K562 (cell line): Measurements from ENCODE around the gene CLSTN1. TPM values are rescaled to one million over a fixed set of nuclear protein-coding genes. Genes with fewer than 3 reads are reported as not detected.

Experiments
- CAMTA2 ChIP-seq: fragments of 250-450 bp; sonication (Bioruptor Pico); conservative IDR thresholded peaks from 2 replicates; pipeline ENCODE4 v1.5.1; 2022
- CEBPZ ChIP-seq: fragments of 150-350 bp; IDR thresholded peaks from 2 replicates; pipeline ENCODE4 v1.6.1; 2014; ENCODE audit warnings: low read depth, mild to moderate bottlenecking, low read length, borderline replicate concordance
- DDX20 ChIP-seq: fragments of 450-650 bp; IDR thresholded peaks from 2 replicates; pipeline ENCODE4 v1.6.1; 2016; ENCODE audit warnings: missing genetic modification characterization, low read depth, mild to moderate bottlenecking, missing compliant biosample characterization, moderate library complexity
- EHMT2 ChIP-seq: fragments of 450-650 bp; IDR thresholded peaks from 2 replicates; pipeline ENCODE4 v1.6.1; 2018; ENCODE audit warnings: antibody characterized with exemption
- FOXA3 ChIP-seq, 2 experiments: fragments of 450-650 bp in 1 of 2; sonication (generic) in 1 of 2; formaldehyde crosslinking; IDR thresholded peaks in 1 of 2; conservative IDR thresholded peaks in 1 of 2; 2 replicates each; pipeline versions ENCODE4 v1.4.0 to v1.8.0; 2020 to 2022; ENCODE audit warnings: mild to moderate bottlenecking in 2 of 2, missing genetic modification reagents in 1 of 2
- POLR2AphosphoS2 ChIP-seq: IDR thresholded peaks from 2 replicates; pipeline ENCODE4 v1.6.1; 2012; ENCODE audit warnings: low read length, improper control_type of control experiment
- SIN3A ChIP-seq, 2 experiments: fragments of 150-350 bp in 1 of 2; IDR thresholded peaks; 2 replicates each; pipeline ENCODE4 v1.6.1; 2011 to 2016; ENCODE audit warnings: borderline replicate concordance in 2 of 2, low read depth in 2 of 2, low read length in 2 of 2, mild to moderate bottlenecking in 2 of 2, moderate library complexity in 2 of 2; ENCODE audit not compliant: control insufficient read depth in 1 of 2
- TAF15 ChIP-seq: fragments of 200-400 bp; formaldehyde crosslinking; IDR thresholded peaks from 2 replicates; pipeline ENCODE4 v1.6.1; 2017; ENCODE audit warnings: mild to moderate bottlenecking, low read depth, low read length, moderate library complexity
- ZNF3 ChIP-seq: fragments of 250-450 bp; sonication (Bioruptor Pico); IDR thresholded peaks from 2 replicates; pipeline ENCODE4 v1.5.0; 2021; ENCODE audit warnings: mild to moderate bottlenecking, moderate library complexity
- polyA plus RNA-seq, 8 experiments: library from polyadenylated mRNA; depleted of rRNA in 4 of 8; stranded (reverse) in 5 of 8; unstranded in 3 of 8; fragments of >200 nt; fragmentation: Nextera tagmentation in 2 of 8; fragmentation: Illumina TruSeq in 1 of 8; extraction: Ambion mirVana in 2 of 8; extraction: Trizol in 1 of 8; gene quantifications; 2 replicates each; pipeline versions ENCODE4 v1.2.1 to v1.2.3, GENCODE V29; 2011 to 2014; ENCODE audit warnings: inconsistent platforms in 1 of 8, missing spikeins in 1 of 8
- total RNA-seq, 7 experiments: library from RNA; depleted of rRNA in 6 of 7; stranded (reverse); fragments of >200 nt in 6 of 7; fragmentation: Illumina TruSeq in 2 of 7; extraction: Trizol in 2 of 7; gene quantifications; 2 replicates each; pipeline versions ENCODE4 v1.2.1 to v1.2.3, GENCODE V29; 2011 to 2021; ENCODE audit warnings: low replicate concordance in 1 of 7
- TF ChIP-seq, protein P1 (sequence below): fragments of 450-650 bp; IDR thresholded peaks from 2 replicates; pipeline ENCODE4 v1.6.1; 2016; ENCODE audit warnings: low read depth

CLSTN1 gene
- total and polyA plus RNA-seq, 9 of the 15 experiments (the other 6 are each of a cell fraction or from before 2014, with no cell fraction given) = 1.1 to 32.5 (median 13.3) TPM

- TF ChIP-seq CEBPZ (no peak), EHMT2 (0 out of 2 replicates have a peak, but pooled peaks have one; percentile 12), CAMTA2 (CRISPR knock-in tag) (no peak), DDX20 (no peak), POLR2AphosphoS2 (no peak), SIN3A (IDR thresholded peaks at IDR 0.05; ENCODE audit: borderline replicate concordance in 2 of 2, control insufficient read depth in 1 of 2, low read depth in 2 of 2, low read length in 2 of 2) (no peak), ZNF3 (CRISPR knock-in tag) (no peak), FOXA3 (CRISPR knock-in tag; conservative IDR thresholded peaks at IDR 0.05 in 1 of 2, IDR thresholded peaks at IDR 0.05 in 1 of 2) (no peak), TAF15 (no peak)
- TF ChIP-seq, protein P1, sequence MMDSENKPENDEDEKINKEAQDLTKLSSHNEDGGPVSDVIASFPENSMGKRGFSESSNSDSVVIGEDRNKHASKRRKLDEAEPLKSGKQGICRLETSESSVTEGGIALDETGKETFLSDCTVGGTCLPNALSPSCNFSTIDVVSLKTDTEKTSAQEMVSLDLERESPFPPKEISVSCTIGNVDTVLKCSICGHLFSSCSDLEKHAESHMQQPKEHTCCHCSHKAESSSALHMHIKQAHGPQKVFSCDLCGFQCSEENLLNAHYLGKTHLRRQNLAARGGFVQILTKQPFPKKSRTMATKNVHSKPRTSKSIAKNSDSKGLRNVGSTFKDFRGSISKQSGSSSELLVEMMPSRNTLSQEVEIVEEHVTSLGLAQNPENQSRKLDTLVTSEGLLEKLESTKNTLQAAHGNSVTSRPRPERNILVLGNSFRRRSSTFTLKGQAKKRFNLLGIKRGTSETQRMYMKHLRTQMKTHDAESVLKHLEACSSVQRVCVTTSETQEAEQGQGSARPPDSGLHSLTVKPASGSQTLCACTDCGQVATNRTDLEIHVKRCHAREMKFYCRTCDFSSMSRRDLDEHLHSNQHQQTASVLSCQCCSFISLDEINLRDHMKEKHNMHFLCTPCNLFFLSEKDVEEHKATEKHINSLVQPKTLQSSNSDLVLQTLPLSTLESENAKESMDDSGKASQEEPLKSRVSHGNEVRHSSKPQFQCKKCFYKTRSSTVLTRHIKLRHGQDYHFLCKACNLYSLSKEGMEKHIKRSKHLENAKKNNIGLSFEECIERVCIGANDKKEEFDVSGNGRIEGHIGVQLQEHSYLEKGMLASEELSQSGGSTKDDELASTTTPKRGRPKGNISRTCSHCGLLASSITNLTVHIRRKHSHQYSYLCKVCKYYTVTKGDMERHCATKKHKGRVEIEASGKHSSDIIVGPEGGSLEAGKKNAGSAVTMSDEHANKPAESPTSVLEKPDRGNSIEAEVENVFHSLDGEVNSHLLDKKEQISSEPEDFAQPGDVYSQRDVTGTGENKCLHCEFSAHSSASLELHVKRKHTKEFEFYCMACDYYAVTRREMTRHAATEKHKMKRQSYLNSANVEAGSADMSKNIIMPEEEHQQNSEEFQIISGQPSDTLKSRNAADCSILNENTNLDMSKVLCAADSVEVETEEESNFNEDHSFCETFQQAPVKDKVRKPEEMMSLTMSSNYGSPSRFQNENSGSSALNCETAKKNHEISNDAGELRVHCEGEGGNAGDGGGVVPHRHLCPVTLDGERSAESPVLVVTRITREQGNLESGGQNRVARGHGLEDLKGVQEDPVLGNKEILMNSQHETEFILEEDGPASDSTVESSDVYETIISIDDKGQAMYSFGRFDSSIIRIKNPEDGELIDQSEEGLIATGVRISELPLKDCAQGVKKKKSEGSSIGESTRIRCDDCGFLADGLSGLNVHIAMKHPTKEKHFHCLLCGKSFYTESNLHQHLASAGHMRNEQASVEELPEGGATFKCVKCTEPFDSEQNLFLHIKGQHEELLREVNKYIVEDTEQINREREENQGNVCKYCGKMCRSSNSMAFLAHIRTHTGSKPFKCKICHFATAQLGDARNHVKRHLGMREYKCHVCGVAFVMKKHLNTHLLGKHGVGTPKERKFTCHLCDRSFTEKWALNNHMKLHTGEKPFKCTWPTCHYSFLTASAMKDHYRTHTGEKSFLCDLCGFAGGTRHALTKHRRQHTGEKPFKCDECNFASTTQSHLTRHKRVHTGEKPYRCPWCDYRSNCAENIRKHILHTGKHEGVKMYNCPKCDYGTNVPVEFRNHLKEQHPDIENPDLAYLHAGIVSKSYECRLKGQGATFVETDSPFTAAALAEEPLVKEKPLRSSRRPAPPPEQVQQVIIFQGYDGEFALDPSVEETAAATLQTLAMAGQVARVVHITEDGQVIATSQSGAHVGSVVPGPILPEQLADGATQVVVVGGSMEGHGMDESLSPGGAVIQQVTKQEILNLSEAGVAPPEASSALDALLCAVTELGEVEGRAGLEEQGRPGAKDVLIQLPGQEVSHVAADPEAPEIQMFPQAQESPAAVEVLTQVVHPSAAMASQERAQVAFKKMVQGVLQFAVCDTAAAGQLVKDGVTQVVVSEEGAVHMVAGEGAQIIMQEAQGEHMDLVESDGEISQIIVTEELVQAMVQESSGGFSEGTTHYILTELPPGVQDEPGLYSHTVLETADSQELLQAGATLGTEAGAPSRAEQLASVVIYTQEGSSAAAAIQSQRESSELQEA = no peak
Observed at GRCh38 chr1:9768983-9769382, 54.8 kb downstream of the CLSTN1 start (continued).
